Ramos (cell line): ENCODE results near the gene ASTE1.
"Not testable (repeated sequence)": the region's sequence is repeated elsewhere in the genome, so short reads cannot be mapped to it uniquely, and the experiment has no call there.

Experiments used
- in situ Hi-C: fragments of 300-500 bp; cut with MboI; formaldehyde crosslinking; loops from one replicate; pipeline ENCODE4 v1.14.3; 2022; ENCODE audit warnings: low sequenced_read_pairs; ENCODE audit not compliant: unreplicated experiment

The ASTE1 gene

GRCh38 chr3:131018970-131019369, 7.7 kb downstream of the ASTE1 start:
- in situ Hi-C loops = no loop called here

- in situ Hi-C loops = no loop called here
Measured at GRCh38 chr3:131009698-131010097, 16.9 kb downstream of the ASTE1 start.

GRCh38 chr3:131008326-131008725, 18.3 kb downstream of the ASTE1 start:
- in situ Hi-C loops = no loop called here

GRCh38 chr3:131007782-131008181, 18.8 kb downstream of the ASTE1 start:
- in situ Hi-C loops = no loop called here

- in situ Hi-C loops = no loop called here
Measured at GRCh38 chr3:131007256-131007655, 19.4 kb downstream of the ASTE1 start.

GRCh38 chr3:131004603-131005002, 22.0 kb downstream of the ASTE1 start:
- in situ Hi-C loops = no loop called here

- in situ Hi-C loops = no loop called here
Measured at GRCh38 chr3:131001071-131001470, 25.6 kb downstream of the ASTE1 start.

GRCh38 chr3:130997289-130997688, 29.3 kb downstream of the ASTE1 start:
- in situ Hi-C loops = no loop called here

- in situ Hi-C loops = no loop called here
Measured at GRCh38 chr3:130992344-130992743, 34.3 kb downstream of the ASTE1 start.

GRCh38 chr3:130991126-130991525, 35.5 kb downstream of the ASTE1 start:
- in situ Hi-C loops = no loop called here

- in situ Hi-C loops = no loop called here
Measured at GRCh38 chr3:130990282-130990681, 36.3 kb downstream of the ASTE1 start.

- in situ Hi-C loops = no loop called here
Measured at GRCh38 chr3:130981469-130981868, 45.2 kb downstream of the ASTE1 start.

GRCh38 chr3:130979117-130979516, 47.5 kb downstream of the ASTE1 start:
- in situ Hi-C loops = no loop called here

GRCh38 chr3:130976706-130977105, 49.9 kb downstream of the ASTE1 start:
- in situ Hi-C loops = no loop called here

- in situ Hi-C loops = no loop called here
Measured at GRCh38 chr3:130975251-130975650, 51.4 kb downstream of the ASTE1 start.

- in situ Hi-C loops = no loop called here
Measured at GRCh38 chr3:130974201-130974600, 52.4 kb downstream of the ASTE1 start.

GRCh38 chr3:130973406-130973805, 53.2 kb downstream of the ASTE1 start:
- in situ Hi-C loops = no loop called here

- in situ Hi-C loops = not testable (repeated sequence)
Measured at GRCh38 chr3:130972592-130972991, 54.0 kb downstream of the ASTE1 start.

GRCh38 chr3:130971208-130971607, 55.4 kb downstream of the ASTE1 start:
- in situ Hi-C loops = no loop called here

GRCh38 chr3:130969621-130970020, 57.0 kb downstream of the ASTE1 start:
- in situ Hi-C loops = no loop called here

- in situ Hi-C loops = no loop called here
Measured at GRCh38 chr3:130968221-130968620, 58.4 kb downstream of the ASTE1 start.

GRCh38 chr3:130967281-130967680, 59.3 kb downstream of the ASTE1 start:
- in situ Hi-C loops = no loop called here

GRCh38 chr3:130963878-130964277, 62.7 kb downstream of the ASTE1 start:
- in situ Hi-C loops = no loop called here
